ENCODE measurements around the gene GAA.

GAA gene

GRCh38 chr17:80070375-80071115, 30.8 kb upstream of the GAA start:
- no peak for DNase-seq (ENCODE audit: low read depth)
- H3K4me3 ChIP-seq (ENCODE audit: low read depth, low read length): peak overlapping the region; percentile 40
- no peak for TF ChIP-seq CTCF (conservative IDR thresholded peaks at IDR 0.05; ENCODE audit: low read depth, low read length)

GRCh38 chr17:80071116-80071841, 30.1 kb upstream of the GAA start:
- peak; percentile 54 for DNase-seq (ENCODE audit: low read depth)
- TF ChIP-seq CTCF (conservative IDR thresholded peaks at IDR 0.05; ENCODE audit: low read depth, low read length): no peak
- peak overlapping the region; percentile 40 for H3K4me3 ChIP-seq (ENCODE audit: low read depth, low read length)

- no peak overlapping the region for H3K4me3 ChIP-seq (ENCODE audit: low read depth, low read length)
- no peak for TF ChIP-seq CTCF (conservative IDR thresholded peaks at IDR 0.05; ENCODE audit: low read depth, low read length)
- no peak for DNase-seq (ENCODE audit: low read depth)
Measured at GRCh38 chr17:80072410-80072809, 29.0 kb upstream of the GAA start.

GRCh38 chr17:80080081-80080480, 21.3 kb upstream of the GAA start:
- peak; percentile 70 for DNase-seq (ENCODE audit: low read depth)
- no peak overlapping the region for H3K4me3 ChIP-seq (ENCODE audit: low read depth, low read length)
- TF ChIP-seq CTCF (conservative IDR thresholded peaks at IDR 0.05; ENCODE audit: low read depth, low read length): no peak

- no peak overlapping the region for H3K4me3 ChIP-seq (ENCODE audit: low read depth, low read length)
- no peak for DNase-seq (ENCODE audit: low read depth)
- no peak for TF ChIP-seq CTCF (conservative IDR thresholded peaks at IDR 0.05; ENCODE audit: low read depth, low read length)
Measured at GRCh38 chr17:80081596-80081995, 19.8 kb upstream of the GAA start.

GRCh38 chr17:80082403-80083135, 18.8 kb upstream of the GAA start:
- TF ChIP-seq CTCF (conservative IDR thresholded peaks at IDR 0.05; ENCODE audit: low read depth, low read length): peak; percentile 81
- H3K4me3 ChIP-seq (ENCODE audit: low read depth, low read length): no peak overlapping the region
- DNase-seq (ENCODE audit: low read depth): peak; percentile 84

All from choroid plexus epithelial cell (primary cell).